HPDE6-E6E7 (cell line): ENCODE data around the gene SNX9.
"Not testable (repeated sequence)": the region's sequence is repeated elsewhere in the genome, so short reads cannot be mapped to it uniquely, and the experiment has no call there.

ENCODE experiments used
- DNase-seq: peaks from one replicate; pipeline ENCODE4 v3.0.0; 2011; ENCODE audit warnings: missing footprints; ENCODE audit errors: extremely low spot score

SNX9 gene

GRCh38 chr6:157954150-157955117 is 131.4 kb downstream of the SNX9 start:
- no peak for DNase-seq

DNA sequence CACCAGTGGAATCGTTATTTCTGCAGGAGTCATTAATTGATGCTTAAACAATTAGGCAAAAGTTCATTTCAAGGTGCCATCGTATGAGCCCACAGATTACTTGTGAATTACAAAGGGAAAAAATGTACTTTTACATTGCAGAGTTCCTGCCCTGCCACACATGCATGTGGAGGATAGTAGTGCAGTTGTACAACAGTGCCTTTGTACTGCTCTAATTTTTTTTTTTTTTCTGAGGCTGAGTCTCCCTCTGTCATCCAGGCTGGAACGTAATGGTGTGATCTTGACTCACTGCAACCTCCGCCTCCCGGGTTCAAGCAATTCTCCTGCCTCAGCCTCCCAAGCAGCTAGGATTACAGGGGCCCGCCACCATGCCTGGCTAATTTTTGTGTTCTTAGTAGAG is 132.6 kb downstream of the SNX9 start:
- no peak for DNase-seq

- no peak for DNase-seq
These were observed 133.2 kb downstream of the SNX9 start for GRCh38 chr6:157956171-157956730.

GRCh38 chr6:157959451-157960227 is 136.6 kb downstream of the SNX9 start:
- DNase-seq = no peak

DNA sequence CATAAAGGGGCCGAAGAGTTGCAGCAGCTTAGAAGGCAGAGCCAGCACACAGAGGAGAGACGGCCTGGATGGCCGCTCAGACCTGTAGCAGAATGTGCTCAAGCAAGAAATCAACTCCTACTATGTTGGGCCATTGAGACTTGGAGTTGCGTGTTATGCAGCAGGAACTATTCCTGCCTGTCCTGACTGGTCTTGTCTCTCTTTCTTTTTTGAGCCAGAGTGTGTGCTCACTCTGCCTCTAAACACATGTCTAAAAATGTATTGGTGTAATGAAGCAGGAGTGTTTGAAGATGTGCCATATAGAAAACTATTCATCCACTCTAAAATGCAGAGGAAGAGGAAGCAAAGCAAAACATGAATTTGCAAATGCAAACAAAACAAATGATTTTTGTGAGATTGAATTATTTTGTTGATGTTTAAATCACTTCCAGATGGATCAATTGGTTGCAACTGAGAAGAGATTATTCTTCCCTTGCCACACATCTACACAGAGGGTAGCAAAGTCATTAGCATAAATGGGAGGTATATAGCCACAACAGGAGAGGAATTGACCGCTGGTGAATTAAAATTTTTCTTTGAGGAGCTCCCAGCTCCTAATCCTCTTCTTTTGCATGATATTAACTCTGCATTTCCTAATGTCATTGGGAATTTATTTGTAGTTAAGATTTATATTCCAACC is 138.2 kb downstream of the SNX9 start:
- DNase-seq = no peak

GRCh38 chr6:157961832-157962575 is 139.0 kb downstream of the SNX9 start:
- no peak for DNase-seq

DNA sequence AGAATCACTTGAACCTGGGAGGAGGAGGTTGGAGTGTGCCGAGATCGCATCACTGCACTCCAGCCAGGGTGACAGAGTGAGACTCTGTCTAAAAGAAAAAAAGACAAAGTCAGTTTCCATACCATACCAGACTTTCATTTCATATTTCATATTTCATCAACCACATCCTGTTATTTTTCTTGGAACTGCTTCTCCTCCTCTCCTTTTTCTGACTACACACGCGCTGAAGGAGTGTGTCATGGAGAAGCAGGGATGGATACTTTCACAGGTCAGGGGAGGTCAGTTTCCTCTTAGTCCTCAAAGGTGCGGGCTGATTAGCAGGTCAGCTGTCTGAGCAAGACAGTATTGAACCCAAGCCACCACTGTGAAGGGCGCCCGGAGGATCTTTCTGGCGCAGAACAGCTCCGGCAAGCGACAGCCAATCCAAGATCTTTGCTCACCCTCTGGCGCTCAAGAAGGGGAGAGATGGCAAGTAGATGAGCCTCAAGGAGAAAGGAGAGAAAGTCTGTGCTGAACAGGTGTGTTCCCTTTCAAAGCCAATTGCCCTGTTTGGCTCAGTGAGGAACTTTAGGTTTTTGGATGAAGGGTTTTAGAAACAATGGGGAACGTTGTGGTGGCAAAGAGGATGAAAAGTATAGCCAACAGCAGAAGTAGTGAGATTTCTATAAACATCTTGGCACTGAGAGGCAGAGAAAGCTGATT is 139.7 kb downstream of the SNX9 start:
- DNase-seq = no peak

GRCh38 chr6:157964100-157964499 is 141.1 kb downstream of the SNX9 start:
- no peak for DNase-seq

- no peak for DNase-seq
These were observed 142.3 kb downstream of the SNX9 start for GRCh38 chr6:157965387-157965786.

- no peak for DNase-seq
These were observed 143.5 kb downstream of the SNX9 start for GRCh38 chr6:157966589-157966977.

GRCh38 chr6:157967020-157967419 is 144.0 kb downstream of the SNX9 start:
- DNase-seq = no peak

- DNase-seq = no peak
These were observed 144.4 kb downstream of the SNX9 start for GRCh38 chr6:157967486-157967885.

GRCh38 chr6:157972177-157972576 is 149.1 kb downstream of the SNX9 start:
- DNase-seq = not testable (repeated sequence)

DNA sequence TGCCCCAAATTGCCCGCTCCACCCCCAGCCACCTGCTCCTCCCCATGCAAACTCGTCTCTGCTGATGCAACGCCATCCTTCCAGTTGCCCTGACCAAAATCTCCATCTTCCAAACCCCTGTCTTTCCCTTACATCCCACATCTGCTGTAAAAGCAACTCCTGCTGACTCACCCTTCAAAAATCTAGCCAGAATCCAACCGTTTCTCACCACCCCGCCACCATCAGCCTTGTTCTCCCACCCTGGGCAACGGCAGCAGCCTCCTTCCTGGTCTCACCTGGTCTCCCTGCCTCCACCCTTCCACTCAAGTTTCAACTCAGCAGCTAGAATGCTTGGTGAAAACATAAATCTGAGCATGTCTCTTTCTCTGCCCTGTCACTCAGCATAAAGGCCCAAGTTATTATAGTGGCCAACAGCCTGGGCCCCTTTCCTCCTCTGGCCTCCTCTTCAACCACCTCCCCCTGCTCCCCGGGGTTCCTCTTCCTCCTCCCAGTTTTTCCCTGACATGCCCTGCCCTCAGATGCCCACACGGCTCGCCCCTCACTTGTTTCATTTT is 151.4 kb downstream of the SNX9 start:
- DNase-seq = no peak

DNA sequence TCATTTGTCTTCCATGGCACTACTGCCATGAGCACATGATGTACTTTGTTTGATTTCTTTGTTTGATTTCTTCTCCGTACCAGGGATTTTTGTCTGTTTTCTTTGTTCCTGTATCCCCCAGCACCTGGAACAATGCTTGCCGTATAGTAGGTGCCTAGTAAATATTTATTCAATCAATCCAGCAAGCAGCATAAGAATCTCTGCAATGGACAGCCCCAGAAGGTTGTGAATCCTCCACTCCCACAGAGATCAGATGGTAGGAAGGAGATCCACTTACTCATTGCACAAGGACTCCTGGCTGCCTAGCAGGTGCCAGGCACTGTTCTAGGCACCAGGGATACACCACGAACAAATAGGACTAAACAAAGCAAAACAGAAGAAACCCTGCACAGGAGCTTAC is 151.9 kb downstream of the SNX9 start:
- DNase-seq = no peak

- DNase-seq = no peak
These were observed 152.4 kb downstream of the SNX9 start for GRCh38 chr6:157975456-157975855.

GRCh38 chr6:157976345-157977175 is 153.5 kb downstream of the SNX9 start:
- no peak for DNase-seq

DNA sequence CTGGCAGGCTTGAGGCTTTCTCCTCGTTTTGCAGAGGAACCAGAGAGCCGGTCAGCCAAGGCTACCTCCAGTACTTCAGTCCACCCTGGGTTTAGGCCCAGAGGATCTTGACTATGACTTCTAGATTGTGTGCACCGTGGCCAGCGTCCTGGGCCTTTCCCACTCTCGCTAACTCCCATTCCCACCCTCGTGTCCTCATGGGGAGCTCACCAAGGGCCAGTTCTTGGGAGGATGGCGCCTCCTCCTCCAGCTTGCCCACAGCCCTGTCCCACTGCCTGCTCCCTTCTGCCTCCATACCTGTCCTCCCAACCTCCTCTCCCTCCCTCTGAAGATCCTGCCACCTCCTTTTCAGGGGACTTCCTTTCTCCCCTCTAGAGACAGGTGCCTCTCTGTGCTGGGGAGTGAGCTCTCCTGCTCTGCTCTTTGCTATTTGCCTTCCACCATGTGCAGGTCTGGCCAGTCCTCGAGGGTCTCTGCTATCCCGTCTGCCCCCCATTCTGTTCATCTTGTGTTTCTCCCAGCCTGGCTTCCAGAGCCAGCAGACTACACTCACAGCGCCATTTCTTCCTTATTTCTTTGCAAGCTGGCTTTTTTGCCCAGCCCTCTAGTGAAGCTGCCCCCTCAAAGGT is 154.2 kb downstream of the SNX9 start:
- DNase-seq = no peak
